Skeletal muscle tissue (tissue), 4 donors: ENCODE data around the gene MPDU1. TPM values are rescaled to one million over a fixed set of nuclear protein-coding genes. Genes with fewer than 3 reads are reported as not detected.
"Not testable (repeated sequence)": the region's sequence is repeated elsewhere in the genome, so short reads cannot be mapped to it uniquely, and the experiment has no call there.

ENCODE experiments used
- H3K27ac ChIP-seq: one replicate; pipeline ENCODE4 v1.7.0; 2013; ENCODE audit warnings: mild to moderate bottlenecking, low read depth, low read length, inconsistent platforms
- H3K27me3 ChIP-seq, 3 donors: one replicate each; pipeline ENCODE4 v1.7.0; 2013; ENCODE audit warnings: low read length in 3 of 3; ENCODE audit not compliant: control insufficient read depth in 3 of 3, insufficient read depth in 3 of 3
- H3K36me3 ChIP-seq, 3 donors: one replicate each; pipeline ENCODE4 v1.7.0; 2013; ENCODE audit warnings: low read length in 3 of 3; ENCODE audit not compliant: control insufficient read depth in 3 of 3, insufficient read depth in 3 of 3
- H3K4me1 ChIP-seq, 3 donors: one replicate each; pipeline ENCODE4 v1.7.0; 2013; ENCODE audit warnings: low read length in 3 of 3, mild to moderate bottlenecking in 3 of 3; ENCODE audit not compliant: control insufficient read depth in 3 of 3, insufficient read depth in 3 of 3
- H3K4me3 ChIP-seq, 3 donors: one replicate each; pipeline ENCODE4 v1.7.0; 2013; ENCODE audit warnings: low read length in 3 of 3
- H3K9ac ChIP-seq, 3 donors: one replicate each; pipeline ENCODE4 v1.7.0; 2013; ENCODE audit warnings: low read length in 3 of 3, mild to moderate bottlenecking in 3 of 3, moderate library complexity in 2 of 3, low read depth in 1 of 3
- H3K9me3 ChIP-seq, 3 donors: one replicate each; pipeline ENCODE4 v1.7.0; 2013; ENCODE audit warnings: low read length in 3 of 3; ENCODE audit not compliant: control insufficient read depth in 3 of 3
- total RNA-seq: library from RNA; depleted of rRNA; stranded (reverse); fragments of >200 nt; gene quantifications from one replicate; pipeline ENCODE4 v1.2.3, GENCODE V29; 2014
- donor health status: Osteomylitis.

MPDU1 gene
- total RNA-seq, 1 donor from 2014 or later, result 26.1 TPM

- Histone ChIP-seq H3K36me3 (peaks cover 44 to 57% (median 53%) of the 10 kb centered on the region in 3 donors), H3K27ac (peak within 1 kb of the TSS; percentile 47), H3K9ac (peak within 1 kb of the TSS; percentile 58 to 79 (median 77)), H3K27me3 (no peaks in the 10 kb centered on the region), H3K4me3 (peak within 1 kb of the TSS; percentile 46 to 67 (median 54)), H3K4me1 (peaks cover 11 to 30% (median 22%) of the 10 kb centered on the region in 3 donors), H3K9me3 (no peaks in the 10 kb centered on the region)
Measured at GRCh38 chr17:7589891-7590691, 6.4 kb downstream of the MPDU1 start, which contains the start of gene SOX15. TSS of gene SOX15 (minus strand) at chr17:7590094. CDS start at chr17:7589676, 418 bp downstream.

DNA sequence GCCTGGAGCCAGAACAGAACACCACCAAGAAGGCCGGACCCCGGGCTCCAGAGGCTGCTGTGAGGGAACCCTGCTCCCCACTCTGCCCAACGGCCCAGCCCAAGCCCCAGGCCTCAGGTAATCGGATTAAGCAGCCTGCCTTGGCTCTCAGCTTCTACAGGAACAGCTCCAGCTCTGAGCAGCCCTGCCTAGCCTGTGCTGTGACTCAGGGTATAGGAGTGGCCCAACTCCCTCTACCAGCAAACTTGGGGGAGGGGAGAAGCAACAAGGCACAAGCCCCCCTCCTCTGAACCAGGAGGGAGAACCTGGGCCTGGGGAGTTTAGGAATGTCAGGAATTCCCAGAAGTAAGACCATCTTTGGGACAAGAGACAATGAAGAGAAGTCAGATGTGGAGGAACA is 7.1 kb downstream of the MPDU1 start:
- H3K36me3 ChIP-seq, result peaks cover 51 to 64% (median 60%) of the 10 kb centered on the region in 3 donors
- H3K9ac ChIP-seq, result peak overlapping the region in 1 of 3 donors; percentile 3
- peak overlapping the region; percentile 28 for H3K27ac ChIP-seq

GRCh38 chr17:7591596-7591995 is 7.9 kb downstream of the MPDU1 start:
- Histone ChIP-seq H3K4me3 (no peak overlapping the region), H3K9me3 (no peaks in the 10 kb centered on the region), H3K27ac (no peak overlapping the region), H3K27me3 (no peaks in the 10 kb centered on the region), H3K36me3 (peaks cover 57 to 68% (median 66%) of the 10 kb centered on the region in 3 donors), H3K9ac (no peak overlapping the region), H3K4me1 (peaks cover 7 to 22% (median 22%) of the 10 kb centered on the region in 3 donors)

More for the DNA sequence above, 7.1 kb downstream of the MPDU1 start:
- H3K4me1 ChIP-seq, result peaks cover 7 to 24% (median 22%) of the 10 kb centered on the region in 3 donors
- no peaks in the 10 kb centered on the region for H3K27me3 ChIP-seq
- H3K4me3 ChIP-seq, result no peak overlapping the region
- no peaks in the 10 kb centered on the region for H3K9me3 ChIP-seq

DNA sequence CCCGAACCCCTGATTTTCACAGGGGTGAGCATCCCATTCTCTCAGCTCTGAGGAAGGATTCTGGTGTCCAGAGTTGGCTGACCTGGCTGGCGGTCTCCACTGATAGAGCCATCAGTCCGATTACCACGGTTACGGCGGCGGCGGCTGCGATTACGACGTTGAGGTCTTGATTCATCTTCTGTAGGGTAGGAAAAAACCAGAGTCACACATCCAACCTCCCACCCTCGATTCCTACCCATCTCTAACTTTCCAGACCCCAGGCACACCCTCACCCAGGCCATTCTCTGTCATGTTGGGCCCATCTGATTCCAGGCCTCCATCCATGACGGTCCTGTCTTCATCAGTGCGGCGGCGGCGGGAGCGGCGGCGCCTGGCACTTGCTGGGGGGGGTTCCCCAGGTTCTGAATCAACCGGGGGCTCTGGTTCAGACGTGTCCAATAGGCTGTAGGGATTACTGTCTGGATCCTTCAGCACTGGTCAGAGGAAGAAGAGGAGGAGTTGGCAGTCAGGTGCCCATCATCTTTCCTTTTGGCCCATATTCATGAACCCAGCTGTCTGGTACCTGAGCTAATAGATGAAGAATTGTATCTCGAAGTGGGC is 8.9 kb downstream of the MPDU1 start:
- Histone ChIP-seq H3K9me3 (no peaks in the 10 kb centered on the region), H3K4me1 (peaks cover 7 to 22% (median 19%) of the 10 kb centered on the region in 3 donors), H3K9ac (no peak overlapping the region), H3K36me3 (peaks cover 59 to 66% (median 60%) of the 10 kb centered on the region in 3 donors), H3K27ac (no peak overlapping the region), H3K4me3 (no peak overlapping the region), H3K27me3 (no peaks in the 10 kb centered on the region)

- no peaks in the 10 kb centered on the region for H3K27me3 ChIP-seq
- no peak overlapping the region for H3K27ac ChIP-seq
- H3K4me3 ChIP-seq, result no peak overlapping the region
- H3K9ac ChIP-seq, result no peak overlapping the region
- H3K9me3 ChIP-seq, result no peaks in the 10 kb centered on the region
- H3K4me1 ChIP-seq, result peaks cover 7 to 22% (median 18%) of the 10 kb centered on the region in 3 donors
- H3K36me3 ChIP-seq, result peaks cover 57 to 62% (median 58%) of the 10 kb centered on the region in 3 donors
Measured at GRCh38 chr17:7593296-7593695, 9.6 kb downstream of the MPDU1 start.

DNA sequence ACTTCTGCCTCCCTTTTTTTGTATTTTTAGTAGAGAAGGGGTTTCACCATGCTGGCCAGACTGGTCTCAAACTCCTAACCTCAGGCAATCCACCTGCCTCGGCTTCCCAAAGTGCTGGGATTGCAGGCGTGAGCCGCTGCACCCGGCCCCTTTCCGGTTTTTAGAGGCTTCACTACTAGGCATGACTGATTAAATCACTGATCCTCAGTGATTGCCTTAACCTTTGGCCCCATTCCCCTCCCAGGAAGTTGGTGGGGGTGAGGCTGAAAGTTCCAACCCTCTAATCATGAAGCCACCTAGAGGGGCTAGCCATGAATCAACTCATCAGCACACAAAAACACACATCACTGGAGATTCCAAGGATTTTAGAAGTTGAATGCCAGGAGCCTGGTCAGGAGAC is 13.9 kb downstream of the MPDU1 start:
- peaks cover 69 to 82% (median 74%) of the 10 kb centered on the region in 3 donors for H3K36me3 ChIP-seq
- H3K27ac ChIP-seq, H3K9me3 ChIP-seq: not testable (repeated sequence)

GRCh38 chr17:7606280-7606679 is 22.6 kb downstream of the MPDU1 start:
- peak overlapping the region; percentile 88 for H3K27ac ChIP-seq
- H3K9me3 ChIP-seq, result no peaks in the 10 kb centered on the region
- peaks cover 11 to 14% (median 11%) of the 10 kb centered on the region in 3 donors for H3K4me1 ChIP-seq
- no peak overlapping the region for H3K4me3 ChIP-seq
- peaks cover 20 to 37% (median 28%) of the 10 kb centered on the region in 3 donors for H3K36me3 ChIP-seq
- no peaks in the 10 kb centered on the region for H3K27me3 ChIP-seq
- peak overlapping the region in 2 of 3 donors; percentile 47 to 68 for H3K9ac ChIP-seq

More for the DNA sequence above, 13.9 kb downstream of the MPDU1 start:
- H3K27me3 ChIP-seq, H3K9ac ChIP-seq, H3K4me3 ChIP-seq, H3K4me1 ChIP-seq: not testable (repeated sequence)

DNA sequence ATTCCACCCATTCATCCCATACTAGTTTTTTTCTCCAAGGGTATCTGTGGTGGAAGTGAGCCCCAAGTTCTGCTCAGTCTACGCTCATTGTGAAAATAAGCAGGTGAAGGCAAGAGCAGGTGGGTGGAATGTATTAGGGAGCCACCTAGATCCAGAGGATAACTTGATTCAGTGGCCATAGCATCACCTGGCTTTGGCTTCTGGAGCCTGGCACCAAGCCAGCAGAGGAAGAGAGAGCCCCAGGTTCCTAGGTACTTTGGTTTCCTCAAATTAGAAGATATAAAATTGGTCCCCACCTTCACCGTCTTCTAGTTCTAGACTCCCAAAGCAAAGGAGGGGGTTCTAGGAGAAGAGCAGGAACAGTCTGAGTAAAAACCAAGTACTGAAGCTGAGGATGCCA is 27.0 kb downstream of the MPDU1 start:
- H3K27me3 ChIP-seq, result no peaks in the 10 kb centered on the region
- H3K4me1 ChIP-seq, result peaks cover 34 to 37% (median 35%) of the 10 kb centered on the region in 3 donors
- peaks cover 0 to 7% (median 2%) of the 10 kb centered on the region in 3 donors for H3K36me3 ChIP-seq
- no peak overlapping the region for H3K27ac ChIP-seq
- no peak overlapping the region for H3K9ac ChIP-seq
- H3K4me3 ChIP-seq, result no peak overlapping the region
- H3K9me3 ChIP-seq, result no peaks in the 10 kb centered on the region

DNA sequence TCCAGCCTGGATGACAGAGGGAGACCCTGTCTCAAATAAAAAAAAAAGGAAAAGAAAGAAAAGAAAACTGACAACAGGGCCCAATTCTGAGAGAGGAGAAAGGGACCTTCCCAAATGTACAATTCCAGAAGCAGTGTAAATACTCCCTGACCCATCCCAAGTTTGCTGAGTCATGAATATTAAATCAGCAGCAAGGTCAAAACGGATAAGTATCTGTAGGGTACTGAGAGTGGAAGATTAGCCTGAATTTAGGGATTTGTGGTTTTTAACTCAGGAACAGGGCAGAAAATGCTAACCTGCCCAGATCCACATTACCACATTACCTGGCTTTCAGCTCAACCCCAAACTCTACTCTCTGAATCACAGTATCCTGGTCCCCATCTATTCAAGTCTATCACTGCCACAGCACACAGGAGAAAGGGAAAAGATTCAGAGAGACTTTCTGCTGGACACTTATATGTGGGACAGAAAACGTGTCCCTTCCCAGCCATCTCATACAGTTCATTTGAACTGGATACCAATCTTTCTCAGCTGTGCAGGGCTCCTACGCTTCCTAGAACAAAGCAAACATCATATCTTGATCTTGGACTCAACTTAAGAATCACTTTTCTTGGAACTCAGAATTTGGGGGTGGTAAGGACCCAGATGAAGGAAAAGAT is 28.1 kb downstream of the MPDU1 start:
- H3K4me3 ChIP-seq, result peak overlapping the region in 1 of 3 donors; percentile 11
- peaks cover 0 to 5% (median 2%) of the 10 kb centered on the region in 3 donors for H3K36me3 ChIP-seq
- no peaks in the 10 kb centered on the region for H3K27me3 ChIP-seq
- peak overlapping the region; percentile 6 for H3K27ac ChIP-seq
- peaks cover 26 to 31% (median 27%) of the 10 kb centered on the region in 3 donors for H3K4me1 ChIP-seq
- H3K9me3 ChIP-seq, result no peaks in the 10 kb centered on the region
- peak overlapping the region in 1 of 3 donors; percentile 14 for H3K9ac ChIP-seq
